GM21723 (cell line): Measurements from ENCODE around the gene BRCA1.
"Not testable (repeated sequence)": the region's sequence is repeated elsewhere in the genome, so short reads cannot be mapped to it uniquely, and the experiment has no call there.

Experiments used
- ATAC-seq: cut with Tn5 transposase; IDR thresholded peaks from one replicate; pipeline ENCODE4 v1.9.1; 2021; ENCODE audit warnings: mild to moderate bottlenecking, moderate library complexity; ENCODE audit not compliant: unreplicated experiment

Gene BRCA1

GRCh38 chr17:43070257-43070656, 54.9 kb downstream of the BRCA1 start:
- no peak for ATAC-seq

GRCh38 chr17:43069368-43069898, 55.7 kb downstream of the BRCA1 start:
- no peak for ATAC-seq

- no peak for ATAC-seq
These were observed 56.4 kb downstream of the BRCA1 start for GRCh38 chr17:43068570-43069367.

GRCh38 chr17:43062984-43063638, 62.1 kb downstream of the BRCA1 start:
- no peak for ATAC-seq

- ATAC-seq, result no peak
These were observed 69.1 kb downstream of the BRCA1 start for GRCh38 chr17:43056051-43056450.

GRCh38 chr17:43053008-43053407, 72.2 kb downstream of the BRCA1 start:
- not testable (repeated sequence) for ATAC-seq

GRCh38 chr17:43051969-43052368, 73.2 kb downstream of the BRCA1 start:
- no peak for ATAC-seq

GRCh38 chr17:43044024-43044423, 81.1 kb downstream of the BRCA1 start:
- no peak for ATAC-seq

- ATAC-seq, result no peak
These were observed 81.9 kb downstream of the BRCA1 start for GRCh38 chr17:43043307-43043706.

GRCh38 chr17:43042025-43042628, 83.0 kb downstream of the BRCA1 start:
- ATAC-seq, result no peak

GRCh38 chr17:43040655-43041054, 84.5 kb downstream of the BRCA1 start:
- ATAC-seq, result no peak

- no peak for ATAC-seq
These were observed 85.5 kb downstream of the BRCA1 start for GRCh38 chr17:43039646-43040045.

- no peak for ATAC-seq
These were observed 90.3 kb downstream of the BRCA1 start for GRCh38 chr17:43034894-43035293.

GRCh38 chr17:43033948-43034881, 90.9 kb downstream of the BRCA1 start:
- ATAC-seq, result no peak

GRCh38 chr17:43031666-43032065, 93.5 kb downstream of the BRCA1 start:
- ATAC-seq, result no peak

GRCh38 chr17:43030137-43030767, 94.9 kb downstream of the BRCA1 start:
- ATAC-seq, result no peak

- no peak for ATAC-seq
These were observed 96.8 kb downstream of the BRCA1 start for GRCh38 chr17:43028221-43028861.

- no peak for ATAC-seq
These were observed 97.8 kb downstream of the BRCA1 start for GRCh38 chr17:43027091-43028032.

GRCh38 chr17:43026595-43026994, 98.6 kb downstream of the BRCA1 start:
- no peak for ATAC-seq
